IPS DF 19.7 (cell line): ENCODE results near the gene AFAP1L2.
"Not testable (repeated sequence)": the region's sequence is repeated elsewhere in the genome, so short reads cannot be mapped to it uniquely, and the experiment has no call there.

Experiments
- DNase-seq: peaks from one replicate; pipeline ENCODE4 v3.0.0-alpha.2; 2013; ENCODE audit warnings: low read depth, low spot score

The AFAP1L2 gene

GRCh38 chr10:114336823-114337509 is 67.3 kb downstream of the AFAP1L2 start:
- DNase-seq: no peak

- DNase-seq: no peak
Observed at GRCh38 chr10:114335614-114336013, 68.7 kb downstream of the AFAP1L2 start.

GRCh38 chr10:114334301-114334700 is 70.0 kb downstream of the AFAP1L2 start:
- no peak for DNase-seq

GRCh38 chr10:114333441-114333840 is 70.9 kb downstream of the AFAP1L2 start:
- not testable (repeated sequence) for DNase-seq

- DNase-seq: no peak
Observed at GRCh38 chr10:114332301-114333192, 71.8 kb downstream of the AFAP1L2 start.

DNA sequence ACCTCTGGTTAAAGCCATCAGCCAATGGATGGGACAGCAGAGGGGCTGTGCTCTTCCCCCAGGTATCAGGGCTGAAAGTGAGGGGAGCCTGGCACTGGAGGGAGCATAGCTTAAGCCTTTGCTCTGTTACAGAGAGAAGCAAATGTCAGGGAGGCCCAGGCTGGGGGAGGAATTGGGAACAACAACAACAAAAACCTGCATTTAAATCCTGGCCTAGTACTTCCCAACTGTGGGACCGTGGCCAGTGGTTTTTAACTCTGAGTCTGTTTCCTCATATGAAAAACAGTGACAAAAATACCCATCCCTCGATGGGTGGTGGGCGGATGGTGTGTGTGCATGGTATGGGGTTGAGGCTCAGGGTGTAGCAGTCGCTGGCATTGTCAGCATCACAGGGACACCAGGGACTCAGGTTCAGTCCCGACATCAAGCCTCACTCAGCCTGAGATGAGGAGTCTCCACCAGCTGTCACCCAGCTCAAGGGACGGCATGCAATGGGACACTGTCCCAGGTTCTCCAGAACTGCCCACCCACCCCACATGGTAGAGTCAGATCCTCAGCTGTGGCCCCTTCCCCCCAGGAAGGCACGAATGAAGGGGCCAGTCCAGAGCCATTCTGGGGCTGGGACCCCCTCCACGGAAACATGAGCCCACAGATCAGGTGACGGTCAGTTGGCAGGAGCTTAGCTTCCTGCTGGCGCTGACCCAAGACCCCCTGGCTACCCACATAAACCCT is 74.5 kb downstream of the AFAP1L2 start:
- DNase-seq: no peak

- DNase-seq: no peak
Observed at GRCh38 chr10:114328874-114329273, 75.4 kb downstream of the AFAP1L2 start.

- no peak for DNase-seq
Observed at GRCh38 chr10:114328441-114328812, 75.9 kb downstream of the AFAP1L2 start.

DNA sequence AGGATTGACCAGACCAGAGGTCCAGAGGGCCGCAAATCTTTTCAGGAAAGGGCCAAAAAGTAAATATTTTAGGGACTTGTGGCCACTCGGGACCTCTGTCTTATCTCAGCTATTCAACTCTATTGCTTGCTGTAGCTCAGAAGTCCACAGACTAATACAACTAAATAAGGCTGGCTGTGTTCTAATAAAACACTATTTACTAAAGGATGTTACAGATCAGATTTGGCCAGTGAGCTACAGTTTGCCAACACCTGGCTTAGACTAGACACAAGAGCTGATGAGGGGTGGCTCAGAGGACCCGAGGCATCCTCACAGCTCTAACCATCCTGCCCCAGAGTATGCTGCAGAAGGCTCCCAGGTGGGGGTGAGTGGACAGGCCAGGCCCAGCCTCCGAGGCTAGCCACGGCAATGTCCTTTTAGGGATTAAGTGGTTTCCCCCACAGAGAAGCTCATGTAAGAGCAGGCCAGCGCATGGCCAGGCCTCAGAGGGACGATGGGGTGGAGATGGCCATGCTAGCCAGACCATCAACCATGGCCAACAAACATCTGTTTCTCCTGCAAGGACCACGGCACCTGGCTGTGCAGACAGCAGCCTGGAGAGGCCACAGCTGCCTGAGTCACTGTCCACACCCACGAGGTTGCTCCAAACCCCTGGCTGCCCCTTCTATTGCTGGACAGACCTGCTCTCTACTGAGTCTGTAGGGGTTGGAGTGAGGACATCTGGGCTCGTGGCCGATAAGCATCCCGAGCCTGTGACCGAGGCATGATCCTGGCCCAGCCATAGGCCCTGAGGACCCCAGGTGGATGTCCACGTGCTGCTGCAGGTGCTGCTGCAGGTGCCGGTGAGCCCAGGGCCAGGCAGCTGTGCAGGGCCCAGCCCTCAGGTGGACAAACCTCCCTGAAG is 76.5 kb downstream of the AFAP1L2 start:
- DNase-seq: no peak

DNA sequence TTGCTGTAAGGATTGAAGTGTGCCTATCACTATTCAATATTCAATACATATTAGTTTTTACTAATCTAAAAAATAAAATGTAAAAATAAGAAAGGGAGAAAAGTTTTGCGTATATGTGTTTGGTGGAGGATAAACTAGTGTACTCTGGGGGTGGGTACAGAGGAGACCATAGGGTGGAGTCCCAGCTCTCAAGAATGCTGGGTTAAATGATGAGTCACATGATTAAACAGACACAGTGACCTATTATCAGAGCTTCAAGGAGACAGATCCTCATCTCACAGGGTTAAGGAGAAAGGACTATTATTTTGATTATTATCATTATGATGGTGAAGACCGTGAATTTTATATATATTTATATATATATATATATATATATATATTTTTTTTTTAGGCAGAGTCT is 77.5 kb downstream of the AFAP1L2 start:
- no peak for DNase-seq

- no peak for DNase-seq
Observed at GRCh38 chr10:114323023-114323422, 81.3 kb downstream of the AFAP1L2 start.

- DNase-seq: no peak
Observed at GRCh38 chr10:114322344-114322743, 82.0 kb downstream of the AFAP1L2 start.

- DNase-seq: no peak
Observed at GRCh38 chr10:114320249-114321116, 83.8 kb downstream of the AFAP1L2 start.

DNA sequence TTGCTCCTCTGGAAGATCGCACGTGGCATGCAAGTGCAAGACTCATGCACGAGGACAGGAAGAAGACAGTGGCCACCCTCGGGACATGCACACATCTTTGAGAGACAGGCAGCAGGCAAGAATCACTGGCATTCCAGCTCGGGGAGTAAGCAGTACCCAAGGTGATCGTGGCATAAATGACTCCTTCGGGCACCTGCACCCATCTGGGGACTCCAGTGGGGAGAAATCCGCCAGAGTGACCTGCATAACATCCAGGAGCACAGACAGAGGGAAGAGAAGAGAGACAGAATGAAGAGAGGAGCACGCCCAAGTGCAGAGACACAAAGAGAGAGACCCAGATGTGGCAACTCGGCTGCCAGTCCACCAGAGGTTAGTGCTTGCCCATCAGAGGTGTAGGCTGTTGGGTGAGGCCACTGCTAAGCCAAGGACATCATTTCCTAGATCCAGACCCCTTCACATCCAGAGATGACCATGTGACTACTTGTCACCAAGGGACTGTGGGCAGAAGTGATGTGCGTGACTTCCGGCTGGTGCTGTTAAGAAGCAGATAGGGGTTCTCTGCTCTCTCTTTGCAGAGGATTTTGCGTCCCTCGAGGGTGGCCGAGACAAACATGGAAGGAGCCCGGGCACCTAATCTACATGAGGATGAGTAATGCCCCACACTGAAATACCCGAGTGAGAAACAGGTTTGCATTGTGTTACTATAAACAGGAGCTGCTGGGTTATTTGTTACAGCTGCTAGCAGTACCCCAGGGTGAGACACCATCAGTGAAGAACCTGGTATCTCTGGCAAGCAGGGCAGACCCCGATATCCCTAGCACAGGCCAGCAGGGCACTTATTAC is 84.7 kb downstream of the AFAP1L2 start:
- DNase-seq: no peak

DNA sequence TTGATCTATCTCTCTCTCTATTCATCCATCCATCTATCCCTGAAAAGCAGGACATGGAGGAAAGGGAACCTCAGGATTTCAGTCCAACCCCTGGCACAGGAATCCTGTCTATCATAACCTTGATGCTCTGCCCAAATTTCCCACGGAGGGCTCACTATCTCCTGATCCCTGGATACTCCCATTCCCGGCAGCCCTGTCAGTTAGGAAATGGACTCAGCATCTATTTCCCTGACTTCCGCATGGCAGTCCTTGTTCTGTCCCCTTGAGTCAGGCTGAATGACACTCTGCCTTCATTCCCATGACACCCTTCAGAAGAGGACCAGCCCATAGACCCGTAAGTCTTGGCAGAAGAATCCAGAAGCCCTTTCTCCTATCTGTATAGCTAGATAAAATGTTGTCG is 87.6 kb downstream of the AFAP1L2 start:
- DNase-seq: no peak

- no peak for DNase-seq
Observed at GRCh38 chr10:114315566-114316420, 88.5 kb downstream of the AFAP1L2 start.

DNA sequence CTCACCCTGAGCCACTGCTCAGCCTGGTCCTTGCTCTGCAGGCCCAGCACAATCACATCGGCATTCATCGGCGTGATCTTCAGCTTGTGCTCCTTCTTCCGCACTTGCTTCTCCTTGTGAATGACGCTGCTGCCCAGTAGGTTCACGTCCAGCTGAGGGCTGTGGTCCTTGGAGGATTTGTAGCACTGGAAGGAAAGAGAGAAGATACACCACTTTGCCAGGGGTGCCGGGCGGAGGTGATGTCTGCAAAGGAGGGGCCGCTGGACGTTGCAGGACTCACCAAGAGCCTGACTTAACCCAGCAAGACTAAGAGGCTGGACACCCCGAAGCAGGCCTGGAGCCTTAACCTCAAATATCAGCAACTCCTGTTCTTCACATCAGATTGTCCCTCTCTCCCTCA is 90.4 kb downstream of the AFAP1L2 start:
- DNase-seq: no peak

DNA sequence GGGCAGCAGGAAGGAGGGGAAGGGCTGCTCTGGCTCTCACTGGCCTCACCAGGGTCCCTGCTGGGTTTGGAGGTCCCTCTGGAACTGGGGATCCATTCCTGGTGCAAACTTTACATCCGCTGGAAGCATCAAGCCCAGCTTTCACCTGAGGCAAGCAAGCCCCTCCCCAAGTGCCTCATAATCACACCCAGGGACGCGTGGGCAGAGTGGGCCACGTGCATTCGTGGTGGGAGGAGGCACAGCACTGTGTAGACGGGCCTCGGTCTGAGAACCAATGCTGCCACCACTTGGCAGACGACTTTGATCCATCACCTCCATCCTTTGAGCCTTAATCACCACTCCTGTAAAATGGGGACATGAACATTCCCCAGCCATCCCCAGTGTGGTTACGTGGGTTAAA is 91.2 kb downstream of the AFAP1L2 start:
- DNase-seq: no peak
